HepG2 (cell line): ENCODE data around the gene LYRM4. TPM values are rescaled to one million over a fixed set of nuclear protein-coding genes. Genes with fewer than 3 reads are reported as not detected.

Experiments
- CCAR2 ChIP-seq: fragments of 200-400 bp; formaldehyde crosslinking; optimal IDR thresholded peaks from 2 replicates; pipeline ENCODE3; 2018; ENCODE audit warnings: low read depth, mild to moderate bottlenecking, low read length, moderate library complexity
- CREBL2 ChIP-seq: sonication (generic); formaldehyde crosslinking; IDR thresholded peaks from 2 replicates; pipeline ENCODE4 v1.8.1; 2023; ENCODE audit warnings: missing genetic modification reagents, mild to moderate bottlenecking, borderline replicate concordance
- CREM ChIP-seq, 2 experiments: sonication (generic) in 1 of 2; formaldehyde crosslinking in 1 of 2; IDR thresholded peaks; 2 replicates each; pipeline versions ENCODE4 v1.4.0 to v1.6.1; 2016 to 2020; ENCODE audit warnings: antibody characterized with exemption in 1 of 2, mild to moderate bottlenecking in 1 of 2, missing genetic modification reagents in 1 of 2
- FOXP4 ChIP-seq: sonication (generic); formaldehyde crosslinking; IDR thresholded peaks from 2 replicates; pipeline ENCODE4 v1.4.0; 2020; ENCODE audit warnings: missing genetic modification reagents
- HOXA3 ChIP-seq: sonication (generic); formaldehyde crosslinking; IDR thresholded peaks from 2 replicates; pipeline ENCODE4 v1.5.0; 2020; ENCODE audit warnings: missing genetic modification reagents
- KDM5A ChIP-seq: fragments of 200-600 bp; sonication (generic); IDR thresholded peaks from 2 replicates; pipeline ENCODE4 v1.7.0; 2018; ENCODE audit warnings: antibody characterized with exemption, mild to moderate bottlenecking, low read length, borderline replicate concordance
- LCORL ChIP-seq, 2 experiments: fragments of 450-650 bp in 1 of 2; sonication (generic) in 1 of 2; formaldehyde crosslinking in 1 of 2; IDR thresholded peaks; 2 replicates each; pipeline versions ENCODE4 v1.5.0 to v1.6.1; 2017 to 2020; ENCODE audit warnings: antibody characterized with exemption in 1 of 2, missing genetic modification reagents in 1 of 2
- PRDM15 ChIP-seq: sonication (generic); formaldehyde crosslinking; IDR thresholded peaks from 2 replicates; pipeline ENCODE4 v1.4.0; 2020; ENCODE audit warnings: missing genetic modification reagents
- RBFOX2 ChIP-seq: fragments of 200-400 bp; formaldehyde crosslinking; IDR thresholded peaks from 2 replicates; pipeline ENCODE4 v1.6.1; 2017; ENCODE audit warnings: low read depth, mild to moderate bottlenecking, low read length
- ZHX1 ChIP-seq: sonication (generic); formaldehyde crosslinking; IDR thresholded peaks from 2 replicates; pipeline ENCODE4 v1.8.1; 2022; ENCODE audit warnings: low read depth, mild to moderate bottlenecking, missing genetic modification reagents
- ZNF562 ChIP-seq: sonication (generic); formaldehyde crosslinking; IDR thresholded peaks from 2 replicates; pipeline ENCODE4 v1.8.0; 2022; ENCODE audit warnings: missing genetic modification reagents, borderline replicate concordance
- ZNF598 ChIP-seq: sonication (generic); formaldehyde crosslinking; IDR thresholded peaks from 2 replicates; pipeline ENCODE4 v1.5.1; 2020; ENCODE audit warnings: mild to moderate bottlenecking, missing genetic modification reagents, borderline replicate concordance
- ZNF652 ChIP-seq: IDR thresholded peaks from 2 replicates; pipeline ENCODE4 v1.6.1; 2016; ENCODE audit warnings: low read depth, borderline replicate concordance
- polyA plus RNA-seq, 8 experiments: library from polyadenylated mRNA; depleted of rRNA in 3 of 8; stranded (reverse) in 7 of 8; unstranded in 1 of 8; fragments of >200 nt; fragmentation: Illumina TruSeq in 4 of 8; extraction: Trizol in 4 of 8; gene quantifications; 2 replicates each; pipeline versions ENCODE4 v1.2.1 to v1.2.3, GENCODE V29; 2011 to 2016; ENCODE audit warnings: low read depth in 4 of 8, missing spikeins in 1 of 8, mixed read lengths in 1 of 8; ENCODE audit not compliant: insufficient read depth in 1 of 8
- total RNA-seq, 5 experiments: library from RNA; depleted of rRNA; stranded (reverse); fragments of >200 nt; fragmentation: Illumina TruSeq; extraction: Trizol; gene quantifications; 2 replicates each; pipeline ENCODE4 v1.2.3, GENCODE V29; 2016; ENCODE audit warnings: low read depth in 1 of 5
- TF ChIP-seq, protein P1 (sequence below): sonication (generic); formaldehyde crosslinking; IDR thresholded peaks from 2 replicates; pipeline ENCODE4 v1.4.0; 2020; ENCODE audit warnings: missing genetic modification reagents

The LYRM4 gene
- total and polyA plus RNA-seq, 2 of the 13 experiments (the other 11 are each of a cell fraction or from before 2014, with no cell fraction given), result 64.6 to 67.5 TPM

GRCh38 chr6:5261545-5262109 lies 877 bp upstream of the LYRM4 start (continued):
- TF ChIP-seq RBFOX2 (no peak), PRDM15 (CRISPR knock-in tag) (no peak), FOXP4 (CRISPR knock-in tag) (no peak), LCORL (IDR thresholded peaks at IDR 0.05) (no peak), LCORL (CRISPR knock-in tag; IDR thresholded peaks at IDR 0.05) (0 out of 2 replicates have a peak, but pooled peaks have one; percentile 21), CREBL2 (CRISPR knock-in tag) (no peak), ZNF598 (CRISPR knock-in tag) (0 out of 2 replicates have a peak, but pooled peaks have one; percentile 17), HOXA3 (no peak), ZNF562 (CRISPR knock-in tag) (no peak), KDM5A (peak; percentile 97), CREM (IDR thresholded peaks at IDR 0.05) (no peak; the same call in 1 of the 2 replicates), CREM (CRISPR knock-in tag; IDR thresholded peaks at IDR 0.05) (no peak), ZNF652 (CRISPR knock-in tag) (peak; percentile 1; the same call in 1 of the 2 replicates), ZHX1 (CRISPR knock-in tag) (no peak), CCAR2 (no peak)
- TF ChIP-seq, protein P1, sequence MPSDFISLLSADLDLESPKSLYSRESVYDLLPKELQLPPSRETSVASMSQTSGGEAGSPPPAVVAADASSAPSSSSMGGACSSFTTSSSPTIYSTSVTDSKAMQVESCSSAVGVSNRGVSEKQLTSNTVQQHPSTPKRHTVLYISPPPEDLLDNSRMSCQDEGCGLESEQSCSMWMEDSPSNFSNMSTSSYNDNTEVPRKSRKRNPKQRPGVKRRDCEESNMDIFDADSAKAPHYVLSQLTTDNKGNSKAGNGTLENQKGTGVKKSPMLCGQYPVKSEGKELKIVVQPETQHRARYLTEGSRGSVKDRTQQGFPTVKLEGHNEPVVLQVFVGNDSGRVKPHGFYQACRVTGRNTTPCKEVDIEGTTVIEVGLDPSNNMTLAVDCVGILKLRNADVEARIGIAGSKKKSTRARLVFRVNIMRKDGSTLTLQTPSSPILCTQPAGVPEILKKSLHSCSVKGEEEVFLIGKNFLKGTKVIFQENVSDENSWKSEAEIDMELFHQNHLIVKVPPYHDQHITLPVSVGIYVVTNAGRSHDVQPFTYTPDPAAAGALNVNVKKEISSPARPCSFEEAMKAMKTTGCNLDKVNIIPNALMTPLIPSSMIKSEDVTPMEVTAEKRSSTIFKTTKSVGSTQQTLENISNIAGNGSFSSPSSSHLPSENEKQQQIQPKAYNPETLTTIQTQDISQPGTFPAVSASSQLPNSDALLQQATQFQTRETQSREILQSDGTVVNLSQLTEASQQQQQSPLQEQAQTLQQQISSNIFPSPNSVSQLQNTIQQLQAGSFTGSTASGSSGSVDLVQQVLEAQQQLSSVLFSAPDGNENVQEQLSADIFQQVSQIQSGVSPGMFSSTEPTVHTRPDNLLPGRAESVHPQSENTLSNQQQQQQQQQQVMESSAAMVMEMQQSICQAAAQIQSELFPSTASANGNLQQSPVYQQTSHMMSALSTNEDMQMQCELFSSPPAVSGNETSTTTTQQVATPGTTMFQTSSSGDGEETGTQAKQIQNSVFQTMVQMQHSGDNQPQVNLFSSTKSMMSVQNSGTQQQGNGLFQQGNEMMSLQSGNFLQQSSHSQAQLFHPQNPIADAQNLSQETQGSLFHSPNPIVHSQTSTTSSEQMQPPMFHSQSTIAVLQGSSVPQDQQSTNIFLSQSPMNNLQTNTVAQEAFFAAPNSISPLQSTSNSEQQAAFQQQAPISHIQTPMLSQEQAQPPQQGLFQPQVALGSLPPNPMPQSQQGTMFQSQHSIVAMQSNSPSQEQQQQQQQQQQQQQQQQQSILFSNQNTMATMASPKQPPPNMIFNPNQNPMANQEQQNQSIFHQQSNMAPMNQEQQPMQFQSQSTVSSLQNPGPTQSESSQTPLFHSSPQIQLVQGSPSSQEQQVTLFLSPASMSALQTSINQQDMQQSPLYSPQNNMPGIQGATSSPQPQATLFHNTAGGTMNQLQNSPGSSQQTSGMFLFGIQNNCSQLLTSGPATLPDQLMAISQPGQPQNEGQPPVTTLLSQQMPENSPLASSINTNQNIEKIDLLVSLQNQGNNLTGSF, result no peak
